ENCODE measurements around the gene CD2.

DNA sequence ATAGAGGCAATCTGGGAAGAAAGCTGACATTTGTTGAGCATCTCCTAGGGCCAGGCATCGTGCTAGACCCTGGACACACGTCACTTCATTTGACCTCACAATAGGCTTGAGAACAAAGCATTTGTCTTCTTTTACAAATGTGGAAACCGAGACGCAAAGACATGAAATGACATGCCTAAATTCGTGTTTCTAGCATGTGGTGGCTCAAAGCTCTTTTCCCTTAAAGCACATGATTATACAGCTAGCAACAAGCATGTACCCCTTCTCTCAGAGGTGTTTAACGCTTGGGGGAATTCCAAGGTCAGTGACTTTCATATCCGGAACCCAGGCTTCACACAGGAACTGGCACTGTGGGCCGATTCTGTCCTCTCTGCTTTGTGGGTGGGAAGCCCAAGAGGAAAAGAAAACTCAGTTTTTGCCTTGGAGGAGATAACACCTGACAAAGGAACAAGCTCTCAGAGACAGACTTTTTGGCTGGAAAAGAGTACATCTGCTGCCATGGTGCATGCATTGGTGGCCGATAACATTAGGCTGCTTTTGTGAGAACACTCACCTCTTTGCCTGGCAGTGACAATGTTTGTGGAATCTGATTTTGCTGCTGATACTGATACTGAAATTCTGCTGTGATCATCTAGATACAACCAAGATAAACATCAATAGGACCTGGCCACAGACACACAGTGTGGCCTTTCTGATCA lies 15.4 kb upstream of the CD2 start:
- TF ChIP-seq, protein P1, sequence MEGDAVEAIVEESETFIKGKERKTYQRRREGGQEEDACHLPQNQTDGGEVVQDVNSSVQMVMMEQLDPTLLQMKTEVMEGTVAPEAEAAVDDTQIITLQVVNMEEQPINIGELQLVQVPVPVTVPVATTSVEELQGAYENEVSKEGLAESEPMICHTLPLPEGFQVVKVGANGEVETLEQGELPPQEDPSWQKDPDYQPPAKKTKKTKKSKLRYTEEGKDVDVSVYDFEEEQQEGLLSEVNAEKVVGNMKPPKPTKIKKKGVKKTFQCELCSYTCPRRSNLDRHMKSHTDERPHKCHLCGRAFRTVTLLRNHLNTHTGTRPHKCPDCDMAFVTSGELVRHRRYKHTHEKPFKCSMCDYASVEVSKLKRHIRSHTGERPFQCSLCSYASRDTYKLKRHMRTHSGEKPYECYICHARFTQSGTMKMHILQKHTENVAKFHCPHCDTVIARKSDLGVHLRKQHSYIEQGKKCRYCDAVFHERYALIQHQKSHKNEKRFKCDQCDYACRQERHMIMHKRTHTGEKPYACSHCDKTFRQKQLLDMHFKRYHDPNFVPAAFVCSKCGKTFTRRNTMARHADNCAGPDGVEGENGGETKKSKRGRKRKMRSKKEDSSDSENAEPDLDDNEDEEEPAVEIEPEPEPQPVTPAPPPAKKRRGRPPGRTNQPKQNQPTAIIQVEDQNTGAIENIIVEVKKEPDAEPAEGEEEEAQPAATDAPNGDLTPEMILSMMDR (IDR thresholded peaks at IDR 0.05; ENCODE audit: low read length), result no peak
- TF ChIP-seq EZH2 (optimal IDR thresholded peaks at IDR 0.05; ENCODE audit: low read depth, low read length), result no peak
- no peak for TF ChIP-seq EZH2phosphoT487 (IDR thresholded peaks at IDR 0.05; ENCODE audit: low read length)
